ENCODE data around the gene MROH2A. TPM values are rescaled to one million over a fixed set of nuclear protein-coding genes. Genes with fewer than 3 reads are reported as not detected.

MROH2A gene
- total RNA-seq, 2 experiments from 2014 or later = not detected

DNA sequence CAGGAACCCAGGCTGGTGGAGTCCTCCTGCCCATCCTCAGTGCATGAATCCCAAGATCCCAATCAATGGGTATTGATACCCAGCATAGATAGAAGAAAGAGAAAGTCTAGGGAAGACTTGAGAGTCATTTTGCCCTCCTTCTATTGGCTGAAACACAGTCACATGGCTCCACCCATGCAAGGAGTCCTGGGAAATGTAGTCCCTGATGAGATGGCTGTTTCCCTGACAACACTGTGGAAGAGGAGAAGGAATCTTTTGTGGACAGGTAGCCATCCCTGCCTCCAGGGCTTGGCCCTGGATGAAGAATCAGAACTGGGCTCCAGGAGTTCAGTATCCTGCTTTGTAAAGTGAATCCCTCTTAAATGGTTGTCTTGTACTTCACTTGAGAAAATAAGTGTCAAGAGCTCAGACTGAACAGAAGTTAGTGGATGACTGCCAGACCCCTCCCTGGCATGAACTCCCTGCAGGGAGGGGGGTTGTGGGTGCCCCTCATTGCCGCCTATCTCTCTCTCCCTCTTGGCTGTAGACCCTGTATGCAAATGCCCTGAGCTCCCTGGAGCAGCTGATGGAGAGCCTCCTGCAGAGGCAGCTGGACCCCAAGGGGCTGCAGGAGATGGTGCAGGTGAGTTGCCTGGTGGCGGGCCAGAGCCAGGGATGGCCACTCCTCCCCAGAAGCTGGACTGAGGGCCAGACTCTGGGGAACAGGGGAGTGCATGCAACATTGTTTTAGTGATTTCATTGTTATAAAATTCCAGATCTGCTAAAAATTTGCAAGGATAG, 36.1 kb downstream of the MROH2A start:
- no peak overlapping the region for H3K27ac ChIP-seq (ENCODE audit: low read depth in 1 of 2, low read length in 2 of 2)
- H3K9me3 Mint-ChIP-seq = no peaks in the 10 kb centered on the region
- H3K4me3 ChIP-seq (ENCODE audit: low read length) = no peak overlapping the region
- ChIA-PET CTCF (no interaction called here), POLR2A (no interaction called here)
- H3K4me3 Mint-ChIP-seq = no peak overlapping the region
- ATAC-seq (ENCODE audit: poor library complexity) (no peak), DNase-seq (peak in 1 of 14 experiments; percentile 22)
- peaks cover 0 to 18% of the 10 kb centered on the region in 2 experiments for H3K9me3 ChIP-seq (ENCODE audit: control insufficient read depth in 1 of 2, insufficient read depth in 1 of 2, low read length in 2 of 2)
- H3K27me3 Mint-ChIP-seq = peaks cover 14% of the 10 kb centered on the region
- H3K27ac Mint-ChIP-seq = no peak overlapping the region
- H3K27me3 ChIP-seq (ENCODE audit: control insufficient read depth in 1 of 2, insufficient read depth in 2 of 2, low read length in 2 of 2) = peaks cover 0 to 8% of the 10 kb centered on the region in 2 experiments
- H3K36me3 ChIP-seq (ENCODE audit: insufficient read depth, low read length) = no peaks in the 10 kb centered on the region
- no peaks in the 10 kb centered on the region for H3K36me3 Mint-ChIP-seq (ENCODE audit: low read depth)
- H3K4me1 ChIP-seq (ENCODE audit: insufficient read depth, low read length) = no peaks in the 10 kb centered on the region
- TF ChIP-seq, protein P1, sequence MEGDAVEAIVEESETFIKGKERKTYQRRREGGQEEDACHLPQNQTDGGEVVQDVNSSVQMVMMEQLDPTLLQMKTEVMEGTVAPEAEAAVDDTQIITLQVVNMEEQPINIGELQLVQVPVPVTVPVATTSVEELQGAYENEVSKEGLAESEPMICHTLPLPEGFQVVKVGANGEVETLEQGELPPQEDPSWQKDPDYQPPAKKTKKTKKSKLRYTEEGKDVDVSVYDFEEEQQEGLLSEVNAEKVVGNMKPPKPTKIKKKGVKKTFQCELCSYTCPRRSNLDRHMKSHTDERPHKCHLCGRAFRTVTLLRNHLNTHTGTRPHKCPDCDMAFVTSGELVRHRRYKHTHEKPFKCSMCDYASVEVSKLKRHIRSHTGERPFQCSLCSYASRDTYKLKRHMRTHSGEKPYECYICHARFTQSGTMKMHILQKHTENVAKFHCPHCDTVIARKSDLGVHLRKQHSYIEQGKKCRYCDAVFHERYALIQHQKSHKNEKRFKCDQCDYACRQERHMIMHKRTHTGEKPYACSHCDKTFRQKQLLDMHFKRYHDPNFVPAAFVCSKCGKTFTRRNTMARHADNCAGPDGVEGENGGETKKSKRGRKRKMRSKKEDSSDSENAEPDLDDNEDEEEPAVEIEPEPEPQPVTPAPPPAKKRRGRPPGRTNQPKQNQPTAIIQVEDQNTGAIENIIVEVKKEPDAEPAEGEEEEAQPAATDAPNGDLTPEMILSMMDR (IDR thresholded peaks at IDR 0.05) = no peak
- intact Hi-C loops (cut with DNase I, micrococcal nuclease) = no loop called here
- no peaks in the 10 kb centered on the region for H3K4me1 Mint-ChIP-seq (ENCODE audit: low read depth)

DNA sequence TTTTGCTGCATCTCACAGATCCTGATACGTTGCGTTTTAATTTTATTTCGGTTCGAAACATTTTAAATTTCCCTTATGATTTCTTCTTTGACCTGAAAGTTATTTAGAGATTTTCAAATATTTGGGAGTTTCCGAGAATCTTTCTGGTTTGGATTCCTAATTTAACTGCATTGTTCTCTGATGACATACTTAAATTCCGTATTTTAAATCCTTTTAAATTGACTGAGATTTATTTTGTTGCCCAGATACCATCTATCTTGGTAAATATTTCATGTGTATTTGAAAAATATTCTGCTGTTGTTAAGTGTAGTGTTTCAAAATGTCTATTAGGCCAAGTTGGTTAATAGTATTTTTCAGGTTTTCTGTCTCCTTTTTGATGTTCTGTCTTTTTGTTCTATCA, 37.7 kb downstream of the MROH2A start:
- peaks cover 0 to 3% of the 10 kb centered on the region in 2 experiments for H3K27me3 ChIP-seq (ENCODE audit: control insufficient read depth in 1 of 2, insufficient read depth in 2 of 2, low read length in 2 of 2)
- no peak overlapping the region for H3K27ac ChIP-seq (ENCODE audit: low read depth in 1 of 2, low read length in 2 of 2)
- ChIA-PET CTCF (no interaction called here), POLR2A (no interaction called here)
- TF ChIP-seq, protein P1 (IDR thresholded peaks at IDR 0.05) = no peak
- DNase-seq (no peak), ATAC-seq (ENCODE audit: poor library complexity) (no peak)
- no peak overlapping the region for H3K4me3 Mint-ChIP-seq
- H3K27me3 Mint-ChIP-seq = peaks cover 7% of the 10 kb centered on the region
- H3K4me3 ChIP-seq (ENCODE audit: low read length) = no peak overlapping the region
- H3K27ac Mint-ChIP-seq = no peak overlapping the region
- intact Hi-C loops (cut with DNase I, micrococcal nuclease) = no loop called here
- no peaks in the 10 kb centered on the region for H3K36me3 Mint-ChIP-seq (ENCODE audit: low read depth)
- H3K4me1 ChIP-seq (ENCODE audit: insufficient read depth, low read length) = no peaks in the 10 kb centered on the region
- no peaks in the 10 kb centered on the region for H3K36me3 ChIP-seq (ENCODE audit: insufficient read depth, low read length)
- peaks cover 0 to 18% of the 10 kb centered on the region in 2 experiments for H3K9me3 ChIP-seq (ENCODE audit: control insufficient read depth in 1 of 2, insufficient read depth in 1 of 2, low read length in 2 of 2)
- H3K4me1 Mint-ChIP-seq (ENCODE audit: low read depth) = no peaks in the 10 kb centered on the region
- no peaks in the 10 kb centered on the region for H3K9me3 Mint-ChIP-seq

DNA sequence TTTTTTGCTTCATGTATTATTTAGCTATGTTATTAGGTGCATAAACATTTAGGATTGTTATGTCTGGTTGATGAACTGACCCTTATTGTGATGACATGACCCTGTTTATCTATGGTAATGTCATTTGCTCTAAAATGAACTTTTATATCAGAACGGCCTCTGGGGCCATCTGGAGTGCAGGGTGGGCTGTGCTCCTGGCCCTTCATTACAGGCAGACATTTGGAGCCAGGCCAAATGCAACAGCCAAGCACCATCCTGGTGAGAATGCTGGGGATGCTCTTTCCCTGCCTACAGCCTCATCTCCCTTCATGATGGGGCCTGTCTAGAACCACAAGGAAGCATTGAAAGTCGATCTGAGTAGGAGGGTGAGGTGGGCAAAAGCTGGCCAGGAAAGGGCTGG, 38.2 kb downstream of the MROH2A start:
- H3K27ac Mint-ChIP-seq = no peak overlapping the region
- no peak for ATAC-seq (ENCODE audit: poor library complexity)
- no peak overlapping the region for H3K27ac ChIP-seq (ENCODE audit: low read depth in 1 of 2, low read length in 2 of 2)
- H3K36me3 ChIP-seq (ENCODE audit: insufficient read depth, low read length) = no peaks in the 10 kb centered on the region
- POLR2A ChIA-PET = no interaction called here
- H3K4me3 Mint-ChIP-seq = no peak overlapping the region
- DNase-seq = peak in 1 of 14 experiments; percentile 2
- H3K9me3 Mint-ChIP-seq = no peaks in the 10 kb centered on the region
- CTCF ChIA-PET = no interaction called here
- H3K27me3 ChIP-seq (ENCODE audit: control insufficient read depth in 1 of 2, insufficient read depth in 2 of 2, low read length in 2 of 2) = peaks cover 0 to 2% of the 10 kb centered on the region in 2 experiments
- H3K4me1 ChIP-seq (ENCODE audit: insufficient read depth, low read length) = no peaks in the 10 kb centered on the region
- no peak overlapping the region for H3K4me3 ChIP-seq (ENCODE audit: low read length)
- peaks cover 0 to 18% of the 10 kb centered on the region in 2 experiments for H3K9me3 ChIP-seq (ENCODE audit: control insufficient read depth in 1 of 2, insufficient read depth in 1 of 2, low read length in 2 of 2)
- no peaks in the 10 kb centered on the region for H3K36me3 Mint-ChIP-seq (ENCODE audit: low read depth)
- H3K4me1 Mint-ChIP-seq (ENCODE audit: low read depth) = no peaks in the 10 kb centered on the region
- intact Hi-C loops (cut with DNase I, micrococcal nuclease) = no loop called here
- peaks cover 7% of the 10 kb centered on the region for H3K27me3 Mint-ChIP-seq
- TF ChIP-seq, protein P1 (IDR thresholded peaks at IDR 0.05) = no peak

Data from CD4-positive, alpha-beta T cell (primary cell).